Measurements from ENCODE around the gene PIF1. TPM values are rescaled to one million over a fixed set of nuclear protein-coding genes. Genes with fewer than 3 reads are reported as not detected.

The PIF1 gene
- total RNA-seq, 1 experiment from 2014 or later = 51.5 TPM

DNA sequence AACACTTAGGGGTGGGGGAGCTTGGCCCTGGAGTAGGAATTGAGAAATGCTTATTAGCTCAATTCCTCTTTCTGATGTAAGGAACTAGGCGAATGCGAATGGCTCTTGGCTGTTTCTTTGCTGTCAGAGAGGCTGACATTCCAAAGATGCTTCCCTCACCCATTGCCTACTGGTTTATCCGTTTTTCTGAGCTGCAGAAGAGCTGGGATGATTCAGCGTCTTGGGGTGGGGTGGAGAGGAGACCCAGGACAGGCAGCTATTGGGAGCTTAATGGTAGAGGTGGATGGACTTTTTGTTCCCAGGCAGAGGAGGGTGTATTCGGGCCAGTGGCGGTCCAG is 26.0 kb upstream of the PIF1 start:
- Mint-ChIP-seq H3K4me1 (ENCODE audit: low read depth, unreplicated experiment) (no peaks in the 10 kb centered on the region), H3K9me3 (ENCODE audit: low read depth, unreplicated experiment) (no peaks in the 10 kb centered on the region), H3K27me3 (ENCODE audit: unreplicated experiment) (no peaks in the 10 kb centered on the region), H3K36me3 (ENCODE audit: insufficient read depth, unreplicated experiment) (no peaks in the 10 kb centered on the region), H3K4me3 (ENCODE audit: low read depth, unreplicated experiment) (no peak overlapping the region), H3K27ac (ENCODE audit: unreplicated experiment) (no peak overlapping the region)
- CTCF ChIA-PET = no interaction called here
- BruUV-seq (replicated peaks) = no TSS peak
- TF ChIP-seq, protein P1, sequence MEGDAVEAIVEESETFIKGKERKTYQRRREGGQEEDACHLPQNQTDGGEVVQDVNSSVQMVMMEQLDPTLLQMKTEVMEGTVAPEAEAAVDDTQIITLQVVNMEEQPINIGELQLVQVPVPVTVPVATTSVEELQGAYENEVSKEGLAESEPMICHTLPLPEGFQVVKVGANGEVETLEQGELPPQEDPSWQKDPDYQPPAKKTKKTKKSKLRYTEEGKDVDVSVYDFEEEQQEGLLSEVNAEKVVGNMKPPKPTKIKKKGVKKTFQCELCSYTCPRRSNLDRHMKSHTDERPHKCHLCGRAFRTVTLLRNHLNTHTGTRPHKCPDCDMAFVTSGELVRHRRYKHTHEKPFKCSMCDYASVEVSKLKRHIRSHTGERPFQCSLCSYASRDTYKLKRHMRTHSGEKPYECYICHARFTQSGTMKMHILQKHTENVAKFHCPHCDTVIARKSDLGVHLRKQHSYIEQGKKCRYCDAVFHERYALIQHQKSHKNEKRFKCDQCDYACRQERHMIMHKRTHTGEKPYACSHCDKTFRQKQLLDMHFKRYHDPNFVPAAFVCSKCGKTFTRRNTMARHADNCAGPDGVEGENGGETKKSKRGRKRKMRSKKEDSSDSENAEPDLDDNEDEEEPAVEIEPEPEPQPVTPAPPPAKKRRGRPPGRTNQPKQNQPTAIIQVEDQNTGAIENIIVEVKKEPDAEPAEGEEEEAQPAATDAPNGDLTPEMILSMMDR (IDR thresholded peaks at IDR 0.05; ENCODE audit: unreplicated experiment) = no peak
- intact Hi-C loops (cut with micrococcal nuclease; ENCODE audit: unreplicated experiment) = no loop called here
- DNase-seq = no peak

- no TSS peak for BruUV-seq (replicated peaks)
- Mint-ChIP-seq H3K9me3 (ENCODE audit: low read depth, unreplicated experiment) (no peaks in the 10 kb centered on the region), H3K4me1 (ENCODE audit: low read depth, unreplicated experiment) (no peaks in the 10 kb centered on the region), H3K4me3 (ENCODE audit: low read depth, unreplicated experiment) (no peak overlapping the region), H3K27ac (ENCODE audit: unreplicated experiment) (no peak overlapping the region), H3K36me3 (ENCODE audit: insufficient read depth, unreplicated experiment) (no peaks in the 10 kb centered on the region), H3K27me3 (ENCODE audit: unreplicated experiment) (no peaks in the 10 kb centered on the region)
- TF ChIP-seq, protein P1 (IDR thresholded peaks at IDR 0.05; ENCODE audit: unreplicated experiment) = no peak
- CTCF ChIA-PET = no interaction called here
- intact Hi-C loops (cut with micrococcal nuclease; ENCODE audit: unreplicated experiment) = no loop called here
- DNase-seq = no peak
Measured at GRCh38 chr15:64850778-64851502, 25.5 kb upstream of the PIF1 start.

- BruUV-seq (replicated peaks) = no TSS peak
- intact Hi-C loops (cut with micrococcal nuclease; ENCODE audit: unreplicated experiment) = no loop called here
- H3K36me3 Mint-ChIP-seq (ENCODE audit: insufficient read depth, unreplicated experiment) = peaks cover 4% of the 10 kb centered on the region
- H3K27ac Mint-ChIP-seq (ENCODE audit: unreplicated experiment) = no peak overlapping the region
- no peaks in the 10 kb centered on the region for H3K4me1 Mint-ChIP-seq (ENCODE audit: low read depth, unreplicated experiment)
- no peaks in the 10 kb centered on the region for H3K9me3 Mint-ChIP-seq (ENCODE audit: low read depth, unreplicated experiment)
- no peaks in the 10 kb centered on the region for H3K27me3 Mint-ChIP-seq (ENCODE audit: unreplicated experiment)
- TF ChIP-seq, protein P1 (IDR thresholded peaks at IDR 0.05; ENCODE audit: unreplicated experiment) = no peak
- no peak overlapping the region for H3K4me3 Mint-ChIP-seq (ENCODE audit: low read depth, unreplicated experiment)
- no peak for DNase-seq
- CTCF ChIA-PET = no interaction called here
Measured at GRCh38 chr15:64847876-64848716, 22.6 kb upstream of the PIF1 start.

- no peaks in the 10 kb centered on the region for H3K9me3 Mint-ChIP-seq (ENCODE audit: low read depth, unreplicated experiment)
- H3K27ac Mint-ChIP-seq (ENCODE audit: unreplicated experiment) = no peak overlapping the region
- peaks cover 3% of the 10 kb centered on the region for H3K4me1 Mint-ChIP-seq (ENCODE audit: low read depth, unreplicated experiment)
- no peak overlapping the region for H3K4me3 Mint-ChIP-seq (ENCODE audit: low read depth, unreplicated experiment)
- BruUV-seq (replicated peaks) = no TSS peak
- CTCF ChIA-PET = no interaction called here
- intact Hi-C loops (cut with micrococcal nuclease; ENCODE audit: unreplicated experiment) = no loop called here
- no peaks in the 10 kb centered on the region for H3K27me3 Mint-ChIP-seq (ENCODE audit: unreplicated experiment)
- H3K36me3 Mint-ChIP-seq (ENCODE audit: insufficient read depth, unreplicated experiment) = peaks cover 8% of the 10 kb centered on the region
- DNase-seq = no peak
- TF ChIP-seq, protein P1 (IDR thresholded peaks at IDR 0.05; ENCODE audit: unreplicated experiment) = no peak
Measured at GRCh38 chr15:64847448-64847847, 22.0 kb upstream of the PIF1 start.
